COR-L47 (cell line): ENCODE data around the gene APCDD1L.

Experiments used
- DNase-seq: peaks from one replicate; lab custom pipeline; 2025; lab: John Stamatoyannopoulos, UW

Gene APCDD1L

DNA sequence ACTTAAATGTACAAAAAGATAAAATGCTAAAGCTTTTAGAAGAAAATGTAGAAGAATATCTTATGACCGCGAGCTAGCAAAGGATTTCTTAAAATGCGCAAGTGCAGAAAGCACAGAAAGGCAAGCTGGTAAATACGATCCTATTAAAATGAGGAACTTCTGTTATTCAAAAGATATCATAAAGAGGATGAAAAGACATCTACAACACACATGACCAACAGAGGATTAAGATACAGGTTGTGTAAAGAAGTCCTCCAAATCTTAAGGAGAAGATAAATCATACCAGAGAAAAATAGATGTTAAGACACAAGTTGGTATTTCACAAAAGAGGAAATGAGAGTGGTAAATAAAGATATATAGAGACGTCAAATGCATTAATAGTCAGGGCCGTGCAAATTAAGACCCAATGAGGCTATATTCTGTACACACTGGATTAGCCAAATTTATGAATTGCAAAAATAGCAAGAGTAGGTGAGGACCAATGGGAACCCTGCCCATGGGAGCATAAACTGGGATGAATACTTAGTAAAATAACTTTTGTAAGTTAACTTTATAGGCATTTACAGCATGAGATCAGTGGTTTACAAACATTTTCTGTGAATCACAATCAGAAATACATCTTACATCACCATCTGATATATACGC lies 23.0 kb downstream of the APCDD1L start:
- DNase-seq = no peak

DNA sequence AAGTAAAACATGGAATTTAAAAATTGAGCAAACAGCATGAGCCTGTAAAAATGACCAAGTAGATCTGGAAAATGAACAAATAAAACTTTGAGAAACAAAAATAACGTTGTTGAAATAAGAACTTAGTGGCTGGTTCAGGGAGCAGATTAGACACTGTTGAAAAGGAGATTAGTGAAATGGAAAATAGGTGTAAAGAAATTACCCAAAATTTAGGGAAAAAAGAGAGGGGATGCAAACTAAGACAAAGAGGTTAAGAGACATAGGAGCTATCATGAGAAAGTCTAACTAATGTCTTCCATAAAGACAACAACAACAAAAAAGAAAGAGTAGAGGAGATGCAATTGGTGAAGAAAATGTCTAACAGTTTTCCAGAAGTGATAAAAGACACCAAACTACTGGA lies 29.0 kb downstream of the APCDD1L start:
- DNase-seq = no peak

DNA sequence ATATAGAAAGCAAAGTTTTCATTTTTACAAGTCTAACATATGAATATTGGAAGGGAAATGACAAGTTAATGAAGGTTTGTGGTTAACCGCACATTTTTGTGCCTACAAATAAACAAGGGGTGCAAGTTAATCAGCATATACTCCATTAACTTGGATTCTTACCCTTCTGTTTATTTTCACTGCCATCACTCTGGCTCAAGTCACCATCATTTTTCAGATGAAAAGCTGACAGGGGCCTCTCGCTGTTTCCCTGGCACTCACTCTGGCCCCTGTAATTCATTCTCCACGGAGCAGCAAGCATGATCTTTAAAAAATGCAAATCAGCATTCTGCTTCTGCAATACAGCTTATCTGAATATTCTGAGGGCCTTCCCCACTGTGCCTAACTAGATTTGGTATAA lies 29.8 kb downstream of the APCDD1L start:
- no peak for DNase-seq

GRCh38 chr20:58483470-58483869 lies 31.7 kb downstream of the APCDD1L start:
- no peak for DNase-seq

DNA sequence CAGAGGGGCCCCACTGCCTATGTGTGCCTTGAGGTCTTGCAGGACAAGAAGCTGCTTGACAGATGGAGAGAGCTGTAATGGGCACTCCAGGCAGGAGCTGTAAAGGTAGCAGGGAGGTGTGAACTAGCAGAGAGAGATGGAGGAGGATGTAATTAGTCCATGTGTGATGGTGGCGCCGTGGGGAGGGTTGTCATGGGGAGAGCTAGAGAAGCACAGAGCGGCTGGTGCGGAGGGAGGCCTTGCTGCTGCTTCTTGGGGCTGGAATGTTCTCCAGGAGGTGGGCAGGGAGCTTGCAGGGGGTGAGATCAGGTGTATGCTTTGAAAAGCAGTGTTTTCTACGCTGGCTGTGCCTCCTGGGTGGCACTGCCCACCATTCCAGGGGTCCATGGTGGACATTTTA lies 32.1 kb downstream of the APCDD1L start:
- DNase-seq = no peak

DNA sequence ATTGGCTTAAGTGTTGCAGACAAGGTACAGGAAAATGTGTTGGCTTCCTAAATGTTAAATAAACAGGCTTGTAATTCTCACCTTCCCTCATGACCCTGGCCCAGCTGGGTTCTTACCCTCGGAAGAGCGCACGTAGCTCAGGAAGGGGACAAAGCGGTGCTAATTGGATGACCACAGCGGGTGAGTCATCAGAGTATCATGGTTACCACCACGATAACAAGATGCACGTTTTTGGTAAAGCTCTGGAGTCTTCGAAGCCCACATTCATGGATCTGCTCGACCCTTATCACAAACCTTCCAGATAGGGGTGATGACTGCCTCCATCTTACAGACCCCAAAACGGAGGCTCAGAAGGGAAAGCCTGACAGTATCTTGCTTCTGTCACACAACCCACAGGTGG lies 32.8 kb downstream of the APCDD1L start:
- no peak for DNase-seq

- no peak for DNase-seq
Measured at GRCh38 chr20:58481481-58482021, 33.6 kb downstream of the APCDD1L start.

- DNase-seq = no peak
Measured at GRCh38 chr20:58480551-58481336, 34.5 kb downstream of the APCDD1L start.

DNA sequence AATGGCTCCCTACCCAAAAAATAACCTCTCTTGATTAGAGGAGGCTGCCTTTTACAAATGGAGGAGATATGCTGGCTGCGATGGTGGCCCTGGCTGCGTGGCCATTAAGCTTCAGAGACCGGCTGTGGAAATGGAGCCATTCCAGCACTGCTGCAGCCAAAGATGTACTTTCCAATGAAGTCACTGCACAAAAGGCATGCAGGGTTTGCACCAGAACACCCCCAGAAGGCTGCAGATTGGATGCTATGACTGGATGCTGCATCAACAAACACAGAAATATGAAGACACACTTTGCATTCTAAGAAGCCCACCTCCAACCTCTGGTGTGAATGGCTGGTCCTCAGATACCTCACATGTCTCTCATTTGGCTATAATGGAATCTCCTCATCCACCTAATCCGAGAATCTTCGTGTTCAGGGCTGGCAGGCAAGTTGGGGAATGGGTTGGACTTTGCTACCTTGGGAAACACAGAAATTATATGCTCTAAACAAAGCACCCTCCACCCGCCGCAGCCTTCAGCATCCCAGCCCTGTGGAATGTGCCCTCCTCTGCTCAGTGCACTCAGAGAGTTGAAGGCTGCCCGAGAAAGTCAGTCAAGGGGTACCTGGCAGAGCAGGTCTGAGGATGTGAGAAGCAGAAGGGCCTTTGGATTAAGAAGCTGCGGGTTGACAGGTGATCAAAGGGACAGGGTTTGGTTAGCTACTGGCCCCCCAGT lies 35.3 kb downstream of the APCDD1L start:
- no peak for DNase-seq

- DNase-seq = no peak
Measured at GRCh38 chr20:58478141-58478805, 36.9 kb downstream of the APCDD1L start.

DNA sequence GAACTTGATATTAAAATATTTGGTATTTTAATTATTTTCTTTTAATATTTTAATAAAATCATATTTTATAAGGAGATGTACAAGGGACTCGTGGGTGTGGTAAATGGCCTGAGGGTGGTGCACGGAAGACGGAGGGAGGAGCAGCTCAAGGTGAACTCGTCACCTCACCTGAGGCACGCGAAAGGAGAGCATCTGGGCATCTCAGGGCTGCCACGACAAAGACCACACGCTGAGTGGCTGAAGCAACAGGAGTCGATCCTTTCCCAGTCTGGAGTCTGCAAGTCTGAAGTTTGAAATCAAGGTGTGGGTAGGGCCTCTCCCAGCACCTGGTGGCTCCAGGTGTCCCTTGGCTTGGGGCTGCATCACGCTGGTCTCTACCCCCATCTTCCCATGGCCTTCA lies 39.7 kb downstream of the APCDD1L start:
- no peak for DNase-seq

DNA sequence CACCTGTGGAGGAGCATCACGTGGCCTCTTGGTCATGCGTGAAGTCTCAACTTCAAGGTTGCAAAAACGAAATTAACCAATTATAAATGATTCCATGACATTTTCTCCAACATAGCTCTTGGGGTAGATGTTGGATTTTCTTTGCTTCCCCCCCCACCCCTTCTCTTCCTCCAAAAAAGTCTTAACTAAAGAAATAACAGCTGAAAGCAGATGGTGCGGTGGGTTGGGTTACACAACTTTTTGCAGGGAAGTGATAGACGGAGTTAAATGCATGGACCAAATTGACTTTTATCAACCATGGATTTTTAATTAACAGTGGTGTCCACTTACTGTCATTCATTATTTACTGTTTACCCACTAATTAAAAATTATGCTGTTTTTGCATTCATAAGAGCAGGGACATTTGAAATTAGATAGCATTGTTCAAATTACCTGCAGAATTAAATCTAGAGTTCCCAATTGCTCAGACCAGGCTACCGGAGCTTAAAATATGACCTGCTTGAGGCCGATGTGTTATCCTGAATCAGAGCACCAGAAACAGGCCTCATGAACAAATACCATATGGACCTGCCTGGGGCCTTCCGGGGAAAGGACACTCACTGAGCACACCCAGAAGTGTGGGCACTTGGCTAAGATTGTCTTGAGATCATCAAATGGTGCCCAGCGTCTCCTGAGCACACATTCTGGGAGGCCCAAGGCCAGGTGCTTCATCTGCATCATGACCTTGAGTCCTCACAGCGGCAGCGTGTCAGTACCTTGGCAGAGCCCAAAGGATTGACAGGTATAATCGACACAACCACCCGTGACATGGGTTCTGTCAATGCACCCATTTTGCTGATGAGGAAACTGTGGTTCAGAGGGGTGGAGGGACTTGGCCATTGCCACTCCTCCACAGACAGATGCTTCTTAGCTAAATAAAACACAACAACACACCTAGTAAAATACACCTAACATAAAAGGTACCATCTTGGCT lies 41.5 kb downstream of the APCDD1L start:
- DNase-seq = no peak

- DNase-seq = no peak
Measured at GRCh38 chr20:58472273-58473018, 42.8 kb downstream of the APCDD1L start.

- no peak for DNase-seq
Measured at GRCh38 chr20:58471193-58472164, 43.7 kb downstream of the APCDD1L start.

DNA sequence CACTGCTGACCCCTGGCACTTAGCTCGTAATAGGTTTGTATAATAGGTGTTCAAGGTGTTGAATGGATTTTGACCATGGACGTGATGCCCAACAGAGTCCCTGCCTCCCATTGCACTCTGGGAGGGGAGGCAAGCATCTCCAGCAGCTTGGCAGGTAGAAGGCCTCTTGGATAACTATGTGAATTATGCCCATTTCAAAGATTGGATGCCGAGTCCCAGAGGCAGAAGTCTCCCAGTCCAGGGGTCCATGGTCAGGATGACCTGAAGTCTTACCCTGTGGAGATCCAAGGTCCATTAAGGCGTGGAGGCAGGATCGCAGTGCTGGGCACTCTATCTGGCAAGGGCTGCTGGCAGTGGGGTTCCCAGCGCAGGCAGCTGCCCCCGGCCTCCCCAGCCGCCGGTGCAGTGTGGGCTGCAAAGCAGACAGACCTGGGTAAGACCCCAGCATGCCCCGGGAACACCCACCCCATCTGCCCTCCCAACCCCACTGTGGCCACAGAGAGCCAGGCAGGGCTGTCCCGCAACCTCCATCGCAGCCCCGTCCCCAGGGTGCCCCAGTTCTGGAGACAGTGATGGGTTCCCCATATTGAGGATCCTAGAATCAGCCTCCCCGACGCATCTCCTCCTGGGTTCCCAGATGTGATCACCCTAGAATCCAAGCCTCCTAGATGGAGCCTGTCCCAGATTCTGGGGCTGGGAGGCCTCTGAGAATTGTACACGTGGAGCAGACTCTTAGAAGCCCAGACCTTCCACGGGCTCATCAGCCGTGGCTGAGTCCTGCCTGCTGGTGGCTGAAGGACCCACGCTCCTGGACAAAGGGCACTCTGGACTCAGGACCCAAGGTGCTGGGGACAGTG lies 44.6 kb downstream of the APCDD1L start:
- no peak for DNase-seq

DNA sequence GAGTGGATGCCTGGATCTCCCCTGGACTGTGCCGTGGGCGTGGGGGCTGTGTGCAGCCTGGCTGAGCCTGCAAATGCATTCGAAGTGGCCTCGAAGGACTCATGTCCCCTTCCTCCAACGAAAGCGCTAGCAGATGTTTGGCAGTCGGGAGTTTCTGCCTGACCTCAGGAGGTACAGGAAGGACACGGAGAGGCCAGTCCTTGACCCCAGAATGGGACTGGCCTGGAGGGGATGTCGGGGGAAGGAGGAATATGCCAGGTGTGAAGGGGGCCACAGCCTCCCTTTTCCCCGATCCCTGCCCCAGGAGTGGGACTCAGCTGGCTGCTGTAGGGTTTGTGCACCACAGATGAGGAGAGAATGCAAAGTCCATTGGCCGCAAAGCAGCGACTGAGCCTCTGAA lies 45.6 kb downstream of the APCDD1L start:
- no peak for DNase-seq

- peak; percentile 9 for DNase-seq
Measured at GRCh38 chr20:58467572-58468527, 47.3 kb downstream of the APCDD1L start.
